Osteocyte (in vitro differentiated cells): Measurements from ENCODE around the gene TMPRSS6. TPM values are rescaled to one million over a fixed set of nuclear protein-coding genes. Genes with fewer than 3 reads are reported as not detected.

ENCODE experiments used
- DNase-seq: peaks from one replicate; pipeline ENCODE4 v3.0.0; 2021; ENCODE audit warnings: mixed read lengths; ENCODE audit not compliant: unreplicated experiment; ENCODE audit errors: extremely low spot score
- H3K27ac Mint-ChIP-seq: one replicate; pipeline ENCODE4 v1.8.0; 2021; ENCODE audit warnings: mild to moderate bottlenecking, mixed read lengths; ENCODE audit not compliant: unreplicated experiment
- H3K27me3 Mint-ChIP-seq: one replicate; pipeline ENCODE4 v1.8.0; 2021; ENCODE audit warnings: mixed read lengths; ENCODE audit not compliant: unreplicated experiment
- H3K36me3 Mint-ChIP-seq: one replicate; pipeline ENCODE4 v1.8.0; 2021; ENCODE audit warnings: mixed read lengths; ENCODE audit not compliant: unreplicated experiment
- H3K4me1 Mint-ChIP-seq: one replicate; pipeline ENCODE4 v1.8.0; 2021; ENCODE audit warnings: mixed read lengths; ENCODE audit not compliant: unreplicated experiment
- H3K4me3 Mint-ChIP-seq: one replicate; pipeline ENCODE4 v1.8.0; 2021; ENCODE audit warnings: mild to moderate bottlenecking, moderate library complexity, mixed read lengths; ENCODE audit not compliant: unreplicated experiment
- H3K9me3 Mint-ChIP-seq: one replicate; pipeline ENCODE4 v1.8.0; 2021; ENCODE audit warnings: mixed read lengths; ENCODE audit not compliant: unreplicated experiment
- total RNA-seq: library from RNA; stranded (reverse); gene quantifications from 2 replicates; pipeline ENCODE4 v1.2.1, GENCODE V29; 2021
- TF ChIP-seq, protein P1 (sequence below): fragments of 200-600 bp; sonication (generic); IDR thresholded peaks from 2 replicates; pipeline ENCODE4 v1.5.0; 2021; ENCODE audit warnings: antibody characterized with exemption, mild to moderate bottlenecking, moderate library complexity

Gene TMPRSS6
- total RNA-seq, 1 donor from 2014 or later, result not detected

DNA sequence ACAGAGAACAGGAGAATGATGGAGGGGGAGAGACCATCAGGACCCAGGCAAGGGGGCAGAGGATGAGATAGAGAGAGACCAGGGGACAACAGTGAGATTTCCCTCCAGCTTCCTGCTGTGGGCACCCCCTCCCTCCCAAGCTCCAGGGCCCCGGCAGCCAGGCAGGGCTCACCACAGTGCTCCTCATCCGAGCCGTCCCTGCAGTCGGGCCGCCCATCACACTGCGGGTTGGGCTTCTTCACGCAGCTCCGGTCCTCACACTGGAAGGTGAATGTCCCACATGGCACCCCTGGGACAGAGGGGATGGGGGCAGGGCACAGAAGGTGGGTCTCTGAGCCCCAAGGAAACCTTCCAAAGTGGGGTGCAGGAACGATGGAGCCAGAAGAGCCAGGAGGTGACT, 38.8 kb downstream of the TMPRSS6 start:
- Mint-ChIP-seq H3K9me3 (no peaks in the 10 kb centered on the region), H3K36me3 (no peaks in the 10 kb centered on the region), H3K4me3 (no peak overlapping the region), H3K27ac (no peak overlapping the region), H3K4me1 (no peaks in the 10 kb centered on the region), H3K27me3 (peaks cover 23% of the 10 kb centered on the region)
- no peak for DNase-seq
- TF ChIP-seq, protein P1, sequence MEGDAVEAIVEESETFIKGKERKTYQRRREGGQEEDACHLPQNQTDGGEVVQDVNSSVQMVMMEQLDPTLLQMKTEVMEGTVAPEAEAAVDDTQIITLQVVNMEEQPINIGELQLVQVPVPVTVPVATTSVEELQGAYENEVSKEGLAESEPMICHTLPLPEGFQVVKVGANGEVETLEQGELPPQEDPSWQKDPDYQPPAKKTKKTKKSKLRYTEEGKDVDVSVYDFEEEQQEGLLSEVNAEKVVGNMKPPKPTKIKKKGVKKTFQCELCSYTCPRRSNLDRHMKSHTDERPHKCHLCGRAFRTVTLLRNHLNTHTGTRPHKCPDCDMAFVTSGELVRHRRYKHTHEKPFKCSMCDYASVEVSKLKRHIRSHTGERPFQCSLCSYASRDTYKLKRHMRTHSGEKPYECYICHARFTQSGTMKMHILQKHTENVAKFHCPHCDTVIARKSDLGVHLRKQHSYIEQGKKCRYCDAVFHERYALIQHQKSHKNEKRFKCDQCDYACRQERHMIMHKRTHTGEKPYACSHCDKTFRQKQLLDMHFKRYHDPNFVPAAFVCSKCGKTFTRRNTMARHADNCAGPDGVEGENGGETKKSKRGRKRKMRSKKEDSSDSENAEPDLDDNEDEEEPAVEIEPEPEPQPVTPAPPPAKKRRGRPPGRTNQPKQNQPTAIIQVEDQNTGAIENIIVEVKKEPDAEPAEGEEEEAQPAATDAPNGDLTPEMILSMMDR, result no peak

GRCh38 chr22:37070334-37070733, 39.2 kb downstream of the TMPRSS6 start:
- Mint-ChIP-seq H3K4me1 (no peaks in the 10 kb centered on the region), H3K27me3 (peaks cover 19% of the 10 kb centered on the region), H3K9me3 (no peaks in the 10 kb centered on the region), H3K4me3 (no peak overlapping the region), H3K27ac (no peak overlapping the region), H3K36me3 (no peaks in the 10 kb centered on the region)
- TF ChIP-seq, protein P1, result no peak
- no peak for DNase-seq

GRCh38 chr22:37069719-37070118, 39.8 kb downstream of the TMPRSS6 start:
- no peak overlapping the region for H3K27ac Mint-ChIP-seq
- H3K4me3 Mint-ChIP-seq, result no peak overlapping the region
- no peaks in the 10 kb centered on the region for H3K36me3 Mint-ChIP-seq
- peaks cover 14% of the 10 kb centered on the region for H3K27me3 Mint-ChIP-seq
- TF ChIP-seq, protein P1, result no peak
- no peaks in the 10 kb centered on the region for H3K9me3 Mint-ChIP-seq
- DNase-seq, result no peak
- H3K4me1 Mint-ChIP-seq, result no peaks in the 10 kb centered on the region

GRCh38 chr22:37069319-37069718, 40.2 kb downstream of the TMPRSS6 start:
- TF ChIP-seq, protein P1, result no peak
- H3K27ac Mint-ChIP-seq, result no peak overlapping the region
- peaks cover 14% of the 10 kb centered on the region for H3K27me3 Mint-ChIP-seq
- no peak overlapping the region for H3K4me3 Mint-ChIP-seq
- H3K9me3 Mint-ChIP-seq, result no peaks in the 10 kb centered on the region
- H3K4me1 Mint-ChIP-seq, result no peaks in the 10 kb centered on the region
- H3K36me3 Mint-ChIP-seq, result no peaks in the 10 kb centered on the region
- no peak for DNase-seq

DNA sequence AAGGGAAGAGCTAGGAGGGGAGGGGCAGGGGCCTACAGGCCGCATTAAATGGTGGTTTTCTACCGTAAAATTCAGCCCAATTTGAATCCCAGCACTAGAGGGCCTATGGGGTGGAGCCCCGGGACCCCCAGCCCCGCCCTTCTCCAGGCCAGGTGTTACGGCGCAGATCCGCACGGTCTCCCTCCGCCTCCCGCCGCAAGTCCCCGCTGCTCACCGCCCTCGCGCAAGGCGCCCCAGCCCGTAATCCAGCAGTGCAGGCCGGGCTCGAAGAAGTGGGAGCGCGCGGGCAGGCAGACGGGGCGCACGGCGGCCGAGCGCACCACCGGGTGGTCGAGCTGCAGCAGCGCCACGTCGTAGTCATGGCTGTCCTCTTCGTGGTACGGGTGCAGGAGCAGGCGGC, 40.7 kb downstream of the TMPRSS6 start:
- Mint-ChIP-seq H3K4me3 (no peak overlapping the region), H3K9me3 (no peaks in the 10 kb centered on the region), H3K27me3 (peaks cover 14% of the 10 kb centered on the region), H3K27ac (no peak overlapping the region), H3K36me3 (no peaks in the 10 kb centered on the region), H3K4me1 (no peaks in the 10 kb centered on the region)
- TF ChIP-seq, protein P1, result no peak
- DNase-seq, result no peak
